Fibroblast of mammary gland (primary cell): ENCODE measurements around the gene RAB31.
A peak's percentile ranks its signal among the peaks of the same experiment; 100 is the strongest.

ENCODE experiments used
- DNase-seq: peaks from one replicate; pipeline ENCODE4 v3.0.0-alpha.2; 2010; ENCODE audit warnings: low read depth
- H3K4me3 ChIP-seq: 2 replicates; pipeline ENCODE4 v1.5.1; 2011; ENCODE audit warnings: low read depth, mild to moderate bottlenecking, low read length, moderate library complexity; ENCODE audit not compliant: control insufficient read depth
- CTCF ChIP-seq: conservative IDR thresholded peaks from 2 replicates; pipeline ENCODE4 v1.5.1; 2011; ENCODE audit warnings: low read depth, low read length, inconsistent platforms; ENCODE audit not compliant: control insufficient read depth, insufficient read depth

The RAB31 gene

GRCh38 chr18:9884090-9884489 lies 176.0 kb downstream of the RAB31 start:
- H3K4me3 ChIP-seq: no peak overlapping the region
- TF ChIP-seq CTCF: no peak
- DNase-seq: no peak

DNA sequence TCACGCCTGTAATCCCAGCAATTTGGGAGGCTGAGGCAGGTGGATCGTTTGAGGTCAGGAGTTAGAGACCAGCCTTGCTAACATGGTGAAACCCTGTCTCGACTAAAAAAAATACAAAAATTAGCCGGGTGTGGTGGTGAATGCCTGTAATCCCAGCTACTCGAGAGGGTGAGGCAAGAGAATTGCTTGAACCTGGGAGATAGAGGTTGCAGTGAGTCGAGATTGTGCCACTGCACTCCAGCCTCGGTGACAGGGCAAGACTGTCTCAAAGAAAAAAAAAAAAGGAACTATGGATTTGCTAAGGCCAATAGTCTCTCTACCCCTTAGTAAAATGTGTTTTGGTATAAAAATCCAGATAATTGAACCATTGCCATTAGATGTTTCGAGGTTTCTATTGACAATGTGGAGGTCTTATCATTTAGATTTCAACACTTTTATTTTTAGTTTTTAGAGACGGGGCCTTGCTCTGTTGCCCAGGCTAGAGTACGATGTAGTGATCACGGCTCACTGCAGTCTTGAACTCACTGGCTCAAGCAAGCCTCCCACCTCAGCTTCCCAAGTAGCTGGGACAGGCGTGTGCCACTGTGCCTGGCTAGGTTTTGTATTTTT lies 176.5 kb downstream of the RAB31 start:
- no peak for TF ChIP-seq CTCF
- no peak overlapping the region for H3K4me3 ChIP-seq
- no peak for DNase-seq

DNA sequence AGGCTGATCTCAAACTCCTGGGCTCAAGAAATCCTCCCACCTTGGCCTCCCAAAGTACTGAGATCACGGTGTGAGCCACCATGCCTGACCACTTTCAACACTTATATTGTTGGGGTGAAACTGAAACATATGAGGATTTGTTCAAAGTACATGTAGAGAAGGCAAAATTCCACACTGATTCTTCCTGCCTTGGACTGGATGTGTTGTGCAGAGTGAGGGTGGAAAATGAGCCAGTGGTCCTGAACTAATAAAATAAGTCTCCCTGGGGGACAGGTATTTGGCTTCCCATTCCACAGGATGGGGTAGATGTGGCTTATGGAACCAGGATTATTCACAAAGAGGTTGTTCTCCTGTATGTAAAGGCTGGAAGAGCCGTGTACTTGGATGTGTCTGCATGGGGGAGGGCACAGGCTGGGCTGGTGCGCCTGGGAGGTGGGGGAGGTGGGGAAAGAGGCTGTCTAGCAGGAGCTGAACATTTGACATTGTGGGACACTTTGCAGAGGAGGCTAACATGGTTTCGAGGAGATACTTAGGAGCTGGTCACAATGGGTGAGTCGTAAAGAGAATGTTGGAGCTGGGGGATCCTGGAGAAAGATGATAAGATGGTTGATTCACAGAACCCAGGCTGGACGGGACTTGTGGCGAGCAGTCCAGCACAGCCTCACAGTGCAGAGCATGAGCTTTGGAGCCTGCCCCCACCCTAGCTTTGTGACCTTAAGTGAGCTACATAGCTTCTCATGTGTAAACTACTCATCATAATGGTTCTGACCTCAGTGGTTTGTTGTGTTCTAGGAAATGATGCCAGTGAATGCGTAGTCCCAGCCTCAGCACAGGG lies 177.3 kb downstream of the RAB31 start, which contains the start of gene TXNDC2:
TXNDC2 (plus strand) TSS at position 804 of the 835 bp plus-strand sequence. CDS start 708 bp downstream, outside the sequence.
- peak; percentile 25 for DNase-seq
- no peak within 1 kb of the TSS for H3K4me3 ChIP-seq
- TF ChIP-seq CTCF: no peak

DNA sequence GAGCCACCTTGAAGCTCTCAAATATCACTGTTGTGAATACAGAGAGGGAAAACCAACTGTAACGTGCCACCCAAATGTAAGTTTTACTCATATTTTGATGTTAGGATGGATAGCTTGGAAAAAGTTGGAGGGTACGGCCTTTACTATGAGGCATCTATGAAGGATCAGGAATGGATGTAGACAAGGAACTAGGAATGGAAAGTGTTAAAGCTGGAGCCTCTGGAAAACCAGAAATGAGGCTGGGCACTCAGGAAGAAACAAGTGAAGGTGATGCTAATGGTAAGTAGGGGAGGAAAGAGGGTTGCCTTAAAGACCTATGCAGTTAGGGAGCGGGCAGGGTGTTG lies 177.9 kb downstream of the RAB31 start:
- no peak for TF ChIP-seq CTCF
- DNase-seq: no peak
- no peak overlapping the region for H3K4me3 ChIP-seq

DNA sequence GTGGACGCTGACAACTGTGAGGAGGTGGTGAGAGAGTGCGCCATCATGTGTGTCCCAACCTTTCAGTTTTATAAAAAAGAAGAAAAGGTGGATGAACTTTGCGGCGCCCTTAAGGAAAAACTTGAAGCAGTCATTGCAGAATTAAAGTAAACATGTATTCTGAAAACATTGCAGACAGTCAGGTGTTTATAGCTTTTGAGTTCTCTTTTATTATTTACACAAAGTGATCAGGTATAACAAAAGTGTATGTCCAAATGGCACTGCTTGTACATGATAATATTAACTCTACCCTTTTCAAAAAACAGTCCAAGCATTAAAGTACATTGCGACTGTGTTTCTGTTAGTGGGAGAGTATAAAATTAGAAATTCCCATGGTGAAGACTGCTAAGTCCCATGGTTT lies 179.9 kb downstream of the RAB31 start:
- H3K4me3 ChIP-seq: no peak overlapping the region
- DNase-seq: no peak
- no peak for TF ChIP-seq CTCF

- H3K4me3 ChIP-seq: no peak overlapping the region
- DNase-seq: no peak
- no peak for TF ChIP-seq CTCF
These were observed 182.1 kb downstream of the RAB31 start for GRCh38 chr18:9890196-9890595.
